NCI-H1092 treated with DMSO at 0.1 percent for 48 hours (cell line): Measurements from ENCODE around the gene ENO2.

Experiments used
- DNase-seq: peaks from one replicate; lab custom pipeline; 2025; lab: John Stamatoyannopoulos, UW

Gene ENO2

GRCh38 chr12:6912164-6912935, 2.0 kb upstream of the ENO2 start:
- no peak for DNase-seq

- peak; percentile 45 for DNase-seq
These were observed 788 bp downstream of the ENO2 start for GRCh38 chr12:6914947-6915788.

GRCh38 chr12:6915789-6916285, 1.5 kb downstream of the ENO2 start:
- DNase-seq: no peak

- no peak for DNase-seq
These were observed 2.2 kb downstream of the ENO2 start for GRCh38 chr12:6916426-6917200.

- DNase-seq: no peak
These were observed 3.3 kb downstream of the ENO2 start for GRCh38 chr12:6917491-6918231.

GRCh38 chr12:6919588-6919987, 5.2 kb downstream of the ENO2 start:
- DNase-seq: no peak

GRCh38 chr12:6921539-6921938, 7.2 kb downstream of the ENO2 start:
- no peak for DNase-seq

- no peak for DNase-seq
These were observed 7.9 kb downstream of the ENO2 start for GRCh38 chr12:6921996-6922946.

GRCh38 chr12:6923003-6923732, 8.8 kb downstream of the ENO2 start:
- DNase-seq: no peak

- no peak for DNase-seq
These were observed 9.5 kb downstream of the ENO2 start for GRCh38 chr12:6923851-6924250.

GRCh38 chr12:6925239-6925539, 10.8 kb downstream of the ENO2 start:
- DNase-seq: peak; percentile 60

- DNase-seq: peak; percentile 59
These were observed 11.3 kb downstream of the ENO2 start for GRCh38 chr12:6925540-6926279.

- peak; percentile 74 for DNase-seq
These were observed 13.1 kb downstream of the ENO2 start, which contains the start of gene ATN1 for GRCh38 chr12:6927379-6928021. TSS of gene ATN1 (plus strand) at chr12:6927959. CDS start at chr12:6934002, 6,043 bp downstream.

- no peak for DNase-seq
These were observed 13.8 kb downstream of the ENO2 start for GRCh38 chr12:6928022-6928702.

- DNase-seq: peak; percentile 14
These were observed 14.5 kb downstream of the ENO2 start for GRCh38 chr12:6928703-6929407.

GRCh38 chr12:6929466-6930452, 15.4 kb downstream of the ENO2 start:
- DNase-seq: no peak
